ENCODE data around the gene VCAN.

VCAN gene

DNA sequence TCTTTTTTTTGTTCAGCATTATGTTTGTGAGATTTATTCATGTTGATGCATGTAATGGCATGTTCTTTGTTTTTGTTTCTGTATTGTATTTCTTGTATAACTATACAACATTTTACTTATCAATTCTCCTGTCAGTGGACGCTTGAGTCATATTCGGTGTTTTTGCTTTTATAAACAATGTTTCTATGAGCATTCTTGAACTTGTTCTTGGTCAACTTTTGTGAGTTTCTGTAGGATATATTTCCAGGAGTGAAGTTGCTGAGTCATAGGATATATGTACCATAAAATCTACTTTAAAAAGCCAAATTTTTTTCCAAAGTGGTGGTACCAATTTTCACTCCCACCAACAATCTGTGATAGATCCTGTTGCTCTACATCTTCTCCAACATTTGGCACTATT, 104.8 kb downstream of the VCAN start:
- no peak for DNase-seq

DNA sequence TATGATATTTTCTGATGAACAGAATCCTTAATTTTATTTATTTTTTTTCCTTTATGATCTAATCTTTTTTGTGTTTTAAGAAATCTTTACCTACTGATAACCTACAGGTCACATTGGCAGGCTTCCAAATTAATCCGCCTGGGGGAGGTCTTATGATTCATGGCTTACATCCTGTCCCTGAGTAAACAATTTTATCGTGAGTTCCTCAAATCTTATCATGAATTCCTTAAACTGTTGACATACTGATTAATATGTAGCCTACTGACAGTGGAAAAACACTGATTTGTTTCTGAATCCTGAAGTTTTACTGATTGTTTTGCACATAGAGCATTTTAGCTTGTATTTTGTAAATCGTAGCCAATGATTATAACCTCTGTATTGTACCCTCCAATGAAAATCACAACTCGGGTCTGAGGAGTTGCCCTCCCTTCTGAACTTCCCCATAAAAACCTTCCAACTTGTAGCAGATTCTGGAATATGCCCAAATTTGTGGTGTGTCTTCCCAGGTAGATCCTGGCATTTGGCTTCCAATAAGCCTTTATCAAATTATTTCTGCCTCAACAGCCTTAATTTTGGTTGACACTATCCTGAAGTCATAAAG, 105.6 kb downstream of the VCAN start:
- DNase-seq, result no peak

DNA sequence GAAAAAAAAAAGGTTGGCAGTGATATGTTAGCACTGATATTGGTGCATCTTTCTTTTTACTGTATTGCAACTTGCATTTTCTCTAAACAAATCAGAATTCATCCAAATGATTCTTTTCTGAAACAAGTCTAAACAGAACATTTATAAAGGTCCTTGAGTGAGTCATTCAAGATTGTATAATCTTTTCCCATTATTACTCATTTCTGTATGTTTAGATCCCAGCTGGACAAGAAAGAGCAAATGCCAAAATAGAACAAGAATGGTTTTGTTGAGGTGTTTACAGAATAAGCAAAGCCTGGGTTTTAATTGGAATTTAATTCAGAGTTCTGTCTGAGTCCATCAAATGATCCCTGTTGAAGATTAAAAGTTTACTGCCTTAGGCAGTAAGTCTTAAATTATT, 112.3 kb downstream of the VCAN start:
- DNase-seq, result no peak

DNA sequence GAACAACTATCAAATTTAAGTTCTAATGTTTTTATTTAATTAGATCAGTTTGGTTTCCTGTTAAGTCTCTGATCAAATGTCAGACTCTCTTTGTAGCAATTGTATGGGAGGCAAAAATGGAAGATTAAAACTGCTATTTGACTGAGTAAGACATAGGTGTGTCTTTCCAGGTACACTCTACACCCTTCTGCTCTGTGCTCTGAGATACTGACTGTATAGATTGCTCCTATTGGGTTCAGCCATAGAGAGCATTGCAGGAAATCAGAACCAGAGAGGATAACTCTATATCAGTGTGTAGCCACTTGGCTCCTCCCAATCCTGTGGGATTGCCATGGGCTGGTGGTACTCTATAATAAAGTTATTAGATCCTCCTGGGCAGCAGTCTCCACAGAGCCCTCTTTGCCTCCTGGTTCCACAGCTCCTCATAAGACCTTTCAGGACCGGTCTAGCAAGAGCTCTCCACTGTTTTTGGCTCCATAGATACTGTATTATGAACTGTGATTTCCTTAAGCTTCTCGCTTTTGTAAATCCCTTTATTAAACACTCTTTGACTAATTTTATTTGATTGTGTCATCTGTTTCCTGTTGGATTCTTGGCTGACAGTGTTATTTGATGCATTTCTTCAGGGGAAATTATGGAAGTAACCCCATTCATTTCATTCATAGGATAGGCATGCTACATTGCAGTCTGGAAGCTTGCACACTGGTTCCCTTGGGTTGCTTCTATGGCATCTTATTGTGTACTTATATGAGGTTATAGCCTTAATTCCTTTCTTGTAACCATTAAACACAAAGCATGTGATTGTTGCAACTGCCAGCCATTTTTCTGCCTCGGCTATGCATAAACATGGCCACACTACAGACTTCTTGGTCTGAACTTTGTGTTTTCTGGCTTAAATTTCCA, 115.6 kb downstream of the VCAN start:
- no peak for DNase-seq

DNA sequence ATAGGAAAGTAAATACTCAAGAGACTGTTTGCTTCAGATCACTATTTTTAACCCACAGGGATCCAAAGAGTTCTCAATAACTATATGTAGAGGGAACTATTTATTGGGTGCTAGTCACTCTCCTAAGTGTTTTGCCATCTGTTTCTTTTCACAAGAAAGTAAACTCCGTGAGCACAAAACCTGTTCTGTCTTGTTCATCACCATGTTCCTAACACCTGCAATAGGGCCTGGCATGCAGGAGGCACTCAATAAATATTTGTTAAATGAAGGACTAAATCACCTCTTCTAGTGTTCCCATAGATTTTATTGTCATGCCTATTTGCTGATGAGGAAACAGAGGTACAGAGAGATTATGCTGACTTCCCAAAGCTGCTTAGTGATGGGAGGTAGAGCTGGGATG, 118.2 kb downstream of the VCAN start:
- no peak for DNase-seq

DNA sequence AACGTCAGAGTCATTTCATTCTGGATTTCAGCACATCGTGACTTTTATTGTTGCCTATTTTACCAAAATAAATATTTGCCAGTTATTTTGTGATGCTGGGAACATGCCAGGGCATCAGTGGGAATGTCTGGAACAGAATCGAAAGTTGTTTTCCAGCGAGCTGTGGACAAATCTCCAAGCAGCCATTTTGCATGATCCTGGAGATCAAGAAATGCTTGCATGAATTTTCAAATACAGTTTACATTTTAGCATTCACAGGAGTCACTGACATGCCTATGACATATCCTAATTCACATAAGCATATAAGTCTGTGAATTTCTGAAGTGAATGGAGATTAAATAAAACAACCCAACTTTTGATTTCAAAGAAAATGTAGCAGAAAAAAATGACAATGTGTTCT, 119.4 kb downstream of the VCAN start:
- DNase-seq, result no peak

DNA sequence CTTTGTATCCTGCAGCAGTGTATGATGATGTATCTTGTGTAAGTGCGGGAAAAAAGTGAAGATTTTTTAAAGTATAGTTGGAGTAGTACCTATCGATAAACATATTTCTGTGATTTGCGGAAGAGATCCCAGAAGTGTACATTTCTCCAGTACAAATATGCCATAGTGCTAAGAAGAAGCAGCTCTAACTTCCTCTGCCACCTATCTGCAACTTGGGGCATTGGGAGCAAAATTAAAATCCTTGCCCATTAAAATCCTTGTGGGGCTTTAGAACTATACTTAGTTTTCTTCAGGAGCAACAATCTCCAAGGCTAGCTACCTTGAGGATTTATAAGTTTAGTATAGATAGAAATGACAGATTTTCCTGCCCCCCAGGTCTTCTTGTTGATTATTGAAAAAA, 123.7 kb downstream of the VCAN start:
- no peak for DNase-seq

DNA sequence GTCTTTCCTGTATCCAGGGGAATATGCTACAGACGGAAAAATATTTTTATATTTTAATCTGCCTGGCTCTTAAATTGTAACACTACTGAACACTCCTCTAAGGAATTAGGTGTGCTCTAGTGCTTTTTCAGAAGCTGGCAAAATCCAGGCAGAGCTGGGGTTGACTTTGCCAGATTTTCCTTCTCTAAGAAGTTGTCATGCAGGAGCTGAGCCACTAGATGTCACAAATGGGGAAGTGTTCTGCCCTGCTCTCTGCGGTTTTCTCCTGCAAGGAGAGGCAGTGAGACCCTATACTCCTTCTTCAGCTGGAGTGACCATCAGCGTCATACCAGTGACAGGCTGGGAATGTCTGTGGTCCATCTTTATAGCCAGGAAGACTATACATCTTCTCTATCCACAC, 136.6 kb downstream of the VCAN start:
- no peak for DNase-seq

DNA sequence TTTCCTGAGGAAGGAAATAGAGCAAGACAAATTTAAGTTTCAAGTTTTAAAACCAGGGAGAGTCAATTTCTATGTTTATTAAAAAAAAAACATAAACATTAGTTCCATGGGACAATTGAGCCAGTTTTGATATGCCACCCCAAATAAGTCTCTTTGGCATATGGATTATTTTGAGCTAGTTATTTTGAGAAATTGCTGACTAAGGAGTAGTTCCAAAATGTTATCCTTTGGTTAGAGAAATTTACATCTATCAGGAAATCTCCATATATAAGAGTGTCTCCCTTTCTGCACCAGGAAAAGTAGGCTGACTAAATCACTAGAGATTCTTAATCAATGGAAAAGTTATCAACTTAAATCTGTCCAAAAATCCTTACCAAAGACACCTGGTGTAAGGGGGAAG, 143.3 kb downstream of the VCAN start:
- DNase-seq, result no peak

DNA sequence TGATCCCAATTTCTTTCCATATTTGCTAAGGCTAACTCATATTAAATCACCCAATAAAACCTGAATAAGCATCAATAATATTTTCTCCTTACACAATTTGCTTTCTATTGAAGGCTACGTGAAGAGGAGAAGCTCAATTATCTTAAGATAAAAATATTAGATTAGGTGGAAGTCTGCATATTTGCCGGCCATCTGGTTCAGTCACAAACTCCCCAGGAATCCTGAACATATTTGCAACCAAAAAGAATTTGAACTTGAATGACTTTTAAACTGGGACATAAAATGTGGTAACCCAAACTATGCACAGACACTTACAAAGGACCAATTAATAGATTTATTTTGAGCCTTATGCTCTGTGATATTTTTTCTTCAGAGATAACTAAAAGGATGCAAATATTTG, 156.8 kb downstream of the VCAN start:
- no peak for DNase-seq

All from CD4-positive, alpha-beta T cell treated with Interleukin-1 beta for 1 hour (primary cell).